Measurements from ENCODE around the gene PCDH9.

PCDH9 gene

GRCh38 chr13:66716538-66716937 is 513.6 kb downstream of the PCDH9 start:
- FAIRE-seq, result no peak

DNA sequence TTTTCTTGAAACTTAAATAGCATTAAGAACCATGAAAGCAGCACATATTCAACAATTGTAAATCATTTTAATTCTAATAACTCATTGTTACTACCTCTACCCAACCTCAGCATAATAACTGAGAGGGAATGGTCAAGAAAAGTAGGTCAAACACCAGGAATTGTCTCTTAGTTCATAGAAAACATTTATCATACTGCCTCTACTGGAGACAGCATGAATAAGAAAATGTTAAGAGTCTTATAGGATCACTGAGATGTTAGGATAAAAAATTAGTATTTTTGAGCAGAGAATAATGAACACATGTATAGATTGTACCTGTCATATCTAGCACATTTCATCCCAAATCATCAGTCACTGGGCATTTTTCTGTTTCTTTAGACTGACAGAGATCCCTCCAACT is 515.3 kb downstream of the PCDH9 start:
- no peak for FAIRE-seq

- no peak for FAIRE-seq
Observed at GRCh38 chr13:66704110-66704509, 526.0 kb downstream of the PCDH9 start.

GRCh38 chr13:66703597-66703996 is 526.5 kb downstream of the PCDH9 start:
- no peak for FAIRE-seq

DNA sequence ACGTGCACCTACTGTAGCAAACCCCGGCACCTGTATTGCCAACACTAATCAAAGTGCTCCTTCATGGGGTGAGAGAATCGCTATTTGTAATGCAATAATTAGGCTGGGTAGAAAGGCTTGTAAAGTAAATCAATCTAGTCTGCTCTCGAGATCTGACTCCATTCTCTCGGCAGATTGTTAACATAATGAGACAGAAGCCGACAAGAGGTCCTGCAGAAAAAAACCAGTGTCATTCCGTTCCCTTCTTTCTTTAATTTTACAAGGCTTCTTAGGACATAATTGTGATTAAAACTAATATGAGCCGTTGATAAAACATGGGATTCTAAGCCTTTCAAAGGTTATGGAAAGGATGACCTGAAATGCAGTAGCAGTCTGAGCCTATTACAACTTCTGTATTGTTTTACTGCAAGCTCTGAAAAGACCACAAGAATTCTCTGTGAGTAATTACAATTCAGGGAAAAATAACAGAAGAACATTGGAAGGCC is 530.0 kb downstream of the PCDH9 start:
- FAIRE-seq, result no peak

GRCh38 chr13:66693656-66694055 is 536.5 kb downstream of the PCDH9 start:
- no peak for FAIRE-seq

DNA sequence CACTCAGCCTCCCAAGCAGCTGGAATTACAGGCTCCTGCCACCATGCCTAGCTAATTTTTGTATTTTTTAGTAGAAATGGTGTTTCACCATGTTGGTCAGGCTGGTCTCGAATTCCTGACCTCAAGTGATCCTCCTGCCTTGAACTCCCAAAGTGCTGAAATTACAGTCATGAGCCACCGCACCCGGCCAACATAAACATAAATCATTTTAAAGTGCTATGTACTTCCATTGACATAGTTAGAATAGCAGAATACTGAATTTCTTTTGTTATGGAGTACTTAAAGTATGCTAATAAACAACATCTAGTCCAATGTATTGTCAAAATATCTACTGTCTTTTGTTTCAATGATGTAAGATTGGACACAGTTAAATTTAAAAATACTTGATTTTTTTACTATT is 539.0 kb downstream of the PCDH9 start:
- peak; percentile 11 for FAIRE-seq

DNA sequence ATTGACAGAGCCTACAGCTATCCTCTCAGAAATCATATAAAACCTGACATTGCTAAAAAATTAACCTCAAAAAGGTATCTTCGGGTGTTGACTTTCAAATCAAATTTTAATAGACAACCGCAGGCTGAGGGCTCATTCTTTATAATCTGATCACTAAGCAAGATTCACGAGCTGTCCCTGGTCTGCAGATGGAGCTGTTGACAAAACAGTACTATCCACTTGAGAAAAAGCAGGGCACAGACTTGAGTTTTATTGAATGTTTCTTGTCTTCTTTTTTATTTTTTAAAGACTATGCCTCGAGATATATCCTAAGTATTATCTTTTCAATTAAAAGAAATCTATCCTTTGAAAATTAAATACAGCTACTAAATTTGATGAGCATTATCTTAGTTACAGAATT is 540.5 kb downstream of the PCDH9 start:
- FAIRE-seq, result no peak

GRCh38 chr13:66689037-66689619 is 541.0 kb downstream of the PCDH9 start:
- no peak for FAIRE-seq

- no peak for FAIRE-seq
Observed at GRCh38 chr13:66681403-66681802, 548.7 kb downstream of the PCDH9 start.

DNA sequence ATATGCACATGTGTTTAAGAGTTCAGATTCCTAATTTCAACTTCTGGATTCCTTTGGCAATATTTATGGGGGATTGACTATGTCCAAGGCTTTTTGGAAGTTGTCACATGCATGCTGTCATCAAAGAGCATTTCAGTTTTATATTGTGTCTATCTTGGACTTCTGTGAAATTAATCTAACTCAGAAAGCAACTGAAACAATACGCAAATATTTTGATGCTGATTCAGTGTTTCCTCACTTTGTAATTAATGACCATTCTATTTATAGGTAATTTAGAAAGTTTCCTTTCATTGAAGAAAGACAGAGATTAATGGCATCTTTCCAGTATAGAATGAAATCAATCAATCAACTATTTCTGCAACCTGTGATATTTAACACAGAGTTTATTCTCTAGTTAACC is 550.1 kb downstream of the PCDH9 start:
- FAIRE-seq, result no peak

- FAIRE-seq, result no peak
Observed at GRCh38 chr13:66675620-66676019, 554.5 kb downstream of the PCDH9 start.

DNA sequence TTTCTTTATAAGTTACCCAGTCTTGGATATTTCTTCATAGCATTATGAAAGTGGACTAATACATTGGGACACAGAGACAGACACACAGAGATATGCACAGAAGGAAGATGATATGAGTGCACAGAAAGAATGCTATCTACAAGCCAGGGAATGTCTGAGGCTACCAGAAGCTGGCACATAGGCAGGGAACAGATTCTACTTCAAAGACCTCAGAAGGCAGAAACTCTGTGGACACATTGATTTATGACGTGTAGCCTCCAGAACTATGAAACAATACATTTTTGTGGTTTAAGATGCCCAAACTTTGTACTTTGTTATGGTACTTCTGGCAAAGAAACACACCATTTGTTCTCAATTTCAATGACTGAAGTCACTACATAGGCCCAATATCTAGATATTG is 556.7 kb downstream of the PCDH9 start:
- FAIRE-seq, result no peak

- no peak for FAIRE-seq
Observed at GRCh38 chr13:66665991-66666390, 564.1 kb downstream of the PCDH9 start.

- no peak for FAIRE-seq
Observed at GRCh38 chr13:66663711-66664110, 566.4 kb downstream of the PCDH9 start.

GRCh38 chr13:66663206-66663605 is 566.9 kb downstream of the PCDH9 start:
- FAIRE-seq, result no peak

DNA sequence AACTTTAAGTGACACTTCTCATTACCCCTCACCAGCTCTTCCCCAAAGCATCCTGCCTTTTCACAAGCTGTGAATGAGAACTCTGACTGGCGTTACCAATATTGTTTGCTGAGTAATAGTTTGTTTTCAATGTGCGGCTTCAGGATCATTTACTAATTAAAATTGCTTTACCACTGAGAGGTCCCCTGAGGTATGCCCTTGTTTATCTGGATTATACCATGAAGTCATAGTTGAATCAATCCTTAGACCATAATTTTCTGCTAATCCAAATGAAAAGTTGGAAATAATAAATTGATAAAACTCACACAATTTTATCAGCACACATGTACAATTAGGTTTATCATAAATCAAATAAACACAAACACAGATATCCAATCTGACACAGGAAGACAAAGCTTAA is 568.8 kb downstream of the PCDH9 start:
- no peak for FAIRE-seq

GRCh38 chr13:66660468-66660813 is 569.7 kb downstream of the PCDH9 start:
- peak; percentile 86 for FAIRE-seq

DNA sequence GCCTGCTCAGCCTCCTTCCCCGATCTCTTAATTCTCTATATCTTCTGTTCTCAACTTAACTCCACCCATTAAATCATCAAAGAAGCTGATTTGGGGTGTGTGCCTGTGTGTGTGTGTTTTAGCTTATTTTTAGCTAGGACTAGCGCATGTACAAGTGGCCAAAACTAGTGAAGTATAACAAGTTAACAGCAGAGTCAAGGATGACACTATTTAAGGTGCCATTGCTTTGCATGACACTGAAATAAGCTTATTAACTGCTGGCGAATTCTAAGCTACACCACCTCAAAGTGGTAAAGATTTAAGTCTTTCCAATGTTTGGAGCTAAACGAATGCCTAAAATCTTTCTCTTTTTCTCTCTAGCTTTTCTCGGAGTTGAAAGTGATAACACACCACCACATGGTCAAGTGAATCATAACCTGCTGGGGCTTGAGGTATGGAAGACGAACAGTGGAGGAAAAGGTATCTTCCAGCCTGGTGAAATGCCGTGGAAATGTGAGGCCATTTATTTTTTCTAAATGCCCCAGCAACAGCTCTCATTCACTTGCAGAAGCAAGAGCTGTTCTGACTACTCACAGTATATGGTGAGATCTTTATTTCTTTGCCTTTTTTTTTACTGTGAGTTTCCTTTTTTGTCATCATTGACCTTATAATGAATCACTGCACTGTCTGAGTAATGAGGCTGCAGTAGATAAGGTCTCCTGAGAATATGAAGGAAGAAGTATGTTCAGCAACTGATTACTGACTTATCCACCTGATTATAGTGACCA is 570.3 kb downstream of the PCDH9 start:
- FAIRE-seq, result no peak

DNA sequence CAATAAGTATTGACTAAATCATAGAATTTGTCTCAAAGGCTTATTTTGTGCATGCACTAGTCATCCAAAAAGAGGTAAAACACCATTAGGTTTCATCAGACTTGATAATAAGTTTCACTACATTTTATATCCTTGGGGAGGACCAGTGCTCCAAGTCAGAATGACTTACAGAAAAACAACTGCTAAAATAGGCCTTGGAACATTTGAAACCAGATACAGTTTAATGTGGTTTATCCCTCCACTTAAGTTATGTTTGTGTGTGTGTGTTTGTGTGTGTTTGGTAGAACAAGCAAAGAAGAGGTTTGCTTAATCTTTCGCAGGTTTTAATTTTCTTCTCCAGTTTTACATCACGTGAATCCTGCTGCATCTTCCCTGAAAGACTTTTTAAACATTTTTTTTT is 570.9 kb downstream of the PCDH9 start:
- FAIRE-seq, result no peak

DNA sequence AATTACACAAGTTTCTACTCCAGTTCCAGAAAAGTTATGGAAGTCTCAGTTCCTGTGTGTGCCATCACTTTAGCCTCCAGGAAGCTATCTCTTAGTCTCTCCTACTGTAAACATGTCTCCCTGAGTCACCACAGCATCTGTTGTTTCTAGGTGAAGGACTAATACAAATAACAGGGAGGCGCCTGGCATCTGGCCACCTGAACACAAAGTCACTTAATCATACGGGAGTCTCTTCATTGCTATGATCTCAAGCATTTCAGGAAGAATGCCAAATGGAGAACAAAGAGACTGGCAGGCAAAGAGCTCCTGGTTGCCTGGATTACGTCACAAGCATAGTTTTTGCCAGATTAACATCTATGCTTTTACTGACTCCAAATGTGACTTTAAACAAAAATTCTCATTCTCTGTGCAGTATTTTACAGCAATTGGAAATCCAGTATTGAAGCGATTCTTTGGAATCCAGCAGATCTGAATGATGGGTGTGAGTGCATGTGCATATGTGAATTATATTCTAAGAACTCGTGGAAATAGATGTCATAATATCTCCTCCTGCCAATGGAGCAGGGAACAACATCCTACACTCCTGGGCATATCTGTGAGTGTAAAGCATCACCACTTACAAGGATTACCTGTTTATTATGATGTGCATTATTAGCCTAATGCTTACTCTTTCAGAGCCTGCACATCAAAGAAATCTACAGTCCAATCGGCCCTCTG is 572.8 kb downstream of the PCDH9 start:
- FAIRE-seq, result no peak

DNA sequence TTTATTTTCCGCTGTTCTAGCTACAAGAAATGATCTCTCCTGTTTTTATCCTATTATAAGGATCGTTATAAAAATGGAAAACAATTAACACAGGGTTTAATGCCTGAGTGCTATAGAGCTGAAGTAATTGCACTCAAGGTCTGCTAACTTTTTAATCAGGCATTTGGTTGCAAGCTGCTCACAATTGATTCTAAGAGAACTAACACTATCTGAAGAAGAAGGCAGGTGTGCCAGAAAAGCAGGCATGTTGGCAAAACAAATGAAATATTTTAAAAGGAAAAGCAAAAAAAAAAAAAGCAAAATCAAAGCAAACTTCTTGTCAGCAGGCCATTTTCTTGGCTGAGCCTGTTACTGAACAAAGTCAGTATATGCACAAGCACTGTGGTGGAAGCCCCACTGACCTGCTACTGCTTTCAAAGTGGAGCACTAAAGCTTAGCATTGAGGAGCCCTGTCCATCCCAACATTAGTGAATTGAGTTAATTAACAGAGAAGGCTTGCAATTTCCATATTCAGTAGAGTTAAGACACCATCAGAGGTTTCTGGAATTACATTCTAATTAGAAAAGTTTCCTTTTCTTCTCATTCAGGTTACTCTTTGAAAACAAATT is 574.2 kb downstream of the PCDH9 start:
- FAIRE-seq, result no peak

GRCh38 chr13:66644855-66645460 is 585.2 kb downstream of the PCDH9 start:
- FAIRE-seq, result no peak
